Left colon (tissue), 2 donors: Measurements from ENCODE around the gene PINK1. TPM values are rescaled to one million over a fixed set of nuclear protein-coding genes. Genes with fewer than 3 reads are reported as not detected.

Source experiments
- ATAC-seq: fragments of 200-7000 bp; cut with Tn5 transposase; one replicate; pipeline ENCODE4 v1.9.1; 2020; ENCODE audit warnings: mild to moderate bottlenecking, moderate library complexity
- DNase-seq, 2 donors: peaks; one replicate each; pipeline ENCODE4 v3.0.0-alpha.2; 2020
- intact Hi-C, 2 donors: fragments of 100-400 bp; cut with DNase I in 1 of 2; cut with micrococcal nuclease in 1 of 2; formaldehyde crosslinking; loops; one replicate each; pipeline versions ENCODE4 v1.11.2 to v1.14.0; 2022; cut with DNase I, micrococcal nuclease
- total RNA-seq, 2 donors: library from RNA; stranded (reverse); fragmentation: NEBNext Ultra II Directional; extraction: Animal tissue kit (Norgen Biotek cat#: 25700); gene quantifications; one replicate each; pipeline ENCODE4 v1.2.1, GENCODE V29; 2021
- donor health status: DM: no; HTN: no; CAD: no.
- donor health status: DM: yes; HTN: yes; CAD: no.

Gene PINK1
- total RNA-seq, 2 donors from 2014 or later: 95.6 to 127 TPM

- intact Hi-C loops: no loop called here
- no peak for ATAC-seq
- DNase-seq: no peak
Observed at GRCh38 chr1:20691872-20692271, 58.6 kb downstream of the PINK1 start.

DNA sequence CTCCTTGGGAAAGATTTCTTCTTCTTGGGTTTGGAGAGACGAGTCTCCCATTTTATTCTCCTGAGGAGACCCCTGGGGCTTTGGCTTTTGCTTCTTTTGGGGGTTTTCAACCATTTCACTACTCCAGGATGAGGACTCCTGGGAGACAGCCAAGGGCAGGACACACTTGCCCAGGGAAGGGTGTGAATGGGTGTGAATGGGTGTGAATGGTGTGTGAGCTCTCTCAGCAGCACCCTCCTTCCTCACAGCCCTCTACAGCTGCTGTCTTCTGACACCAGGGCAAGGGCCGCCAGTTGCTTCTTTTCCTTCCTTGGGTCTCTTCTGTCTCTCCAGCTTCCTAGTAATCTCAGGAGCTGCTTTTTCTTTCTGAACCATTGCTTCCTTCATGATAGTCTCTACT lies 60.4 kb downstream of the PINK1 start:
- no peak for ATAC-seq
- DNase-seq: no peak
- intact Hi-C loops: no loop called here

DNA sequence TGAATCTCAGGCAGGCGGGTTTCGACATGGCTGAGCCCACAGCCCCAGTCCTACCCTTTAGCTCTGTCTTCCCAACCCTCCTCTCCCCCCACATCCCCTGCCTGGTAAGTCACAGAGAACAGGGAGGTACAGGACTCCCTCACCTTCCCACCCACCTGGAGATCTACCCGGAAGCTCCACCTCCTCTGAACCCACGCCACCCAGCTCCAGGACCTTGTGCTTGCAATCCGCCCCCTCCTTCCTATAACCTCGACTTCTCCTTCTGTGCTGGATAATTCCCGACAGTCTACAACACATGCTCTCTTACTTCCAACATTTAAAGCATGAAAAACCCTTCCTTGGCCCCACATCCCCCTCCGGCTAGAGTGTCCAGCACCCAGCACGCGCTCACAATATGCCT lies 62.3 kb downstream of the PINK1 start:
- no peak for ATAC-seq
- DNase-seq: no peak
- intact Hi-C loops: loop anchor here (5.0 kb wide), 2 partner anchors 497 to 502 kb away; no protein-coding TSS in a partner anchor

GRCh38 chr1:20696397-20697333 lies 63.4 kb downstream of the PINK1 start:
- peak; percentile 78 to 87 for DNase-seq
- ATAC-seq: peak; percentile 94
- intact Hi-C loops: loop anchor here (5.0 kb wide), 2 partner anchors 496 to 501 kb away; no protein-coding TSS in a partner anchor

DNA sequence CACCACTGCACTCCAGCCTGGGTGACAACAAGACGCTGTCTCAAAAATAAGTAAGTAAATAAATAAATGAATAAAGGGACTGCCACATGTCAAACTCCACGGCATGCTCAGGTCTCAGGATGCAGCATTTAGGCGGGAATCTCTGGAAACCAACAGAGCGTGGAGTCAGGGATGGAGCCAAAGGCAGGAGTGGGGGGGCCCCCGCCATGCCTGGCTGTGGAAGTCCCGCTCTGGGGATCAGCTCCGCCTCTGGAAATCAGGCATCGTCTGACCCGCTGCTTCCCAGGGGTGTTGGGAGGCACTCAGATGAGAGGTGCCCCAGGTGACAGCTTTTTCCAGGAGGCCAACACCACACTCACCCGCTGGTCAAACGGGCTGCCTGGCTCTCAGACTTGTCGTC lies 64.3 kb downstream of the PINK1 start:
- DNase-seq: no peak
- intact Hi-C loops: loop anchor here (5.0 kb wide), 2 partner anchors 495 to 500 kb away; no protein-coding TSS in a partner anchor
- ATAC-seq: no peak

DNA sequence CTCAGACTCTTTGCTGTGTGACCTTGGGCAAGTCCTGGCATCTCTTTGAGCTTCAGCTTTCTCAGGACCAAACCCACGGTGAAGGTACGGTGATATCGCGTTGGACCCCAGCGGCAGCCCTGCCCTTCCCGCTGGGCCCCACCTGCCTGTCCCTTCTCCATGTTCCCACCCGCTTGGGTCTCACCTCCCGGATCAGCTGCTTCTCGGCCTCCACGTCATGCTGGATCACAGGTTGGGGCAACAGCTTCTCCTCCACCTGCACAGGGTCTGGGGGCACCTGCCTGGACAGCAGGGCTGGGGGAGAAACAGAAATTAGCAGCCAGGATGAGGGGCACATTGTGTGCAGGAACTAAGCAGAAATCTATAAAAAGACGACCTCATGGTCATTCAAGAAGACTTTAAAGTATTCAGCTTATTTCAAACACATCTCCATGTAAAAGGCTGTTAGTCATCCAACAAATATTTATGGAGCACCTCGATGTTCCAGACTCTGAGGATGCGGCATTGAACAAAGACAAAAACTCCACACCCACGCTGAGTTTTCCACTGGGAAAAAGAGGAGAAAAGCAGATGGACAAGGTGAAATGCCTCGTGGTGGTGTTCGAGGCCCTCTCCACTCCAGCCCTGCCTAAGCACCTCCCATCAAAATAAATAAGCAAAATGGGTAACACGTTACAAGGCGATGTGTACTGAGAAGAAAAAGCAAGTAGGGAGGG lies 65.1 kb downstream of the PINK1 start:
- DNase-seq (no peak), ATAC-seq (no peak)
- intact Hi-C loops: loop anchor here (5.0 kb wide), 2 partner anchors 494 to 499 kb away; no protein-coding TSS in a partner anchor

DNA sequence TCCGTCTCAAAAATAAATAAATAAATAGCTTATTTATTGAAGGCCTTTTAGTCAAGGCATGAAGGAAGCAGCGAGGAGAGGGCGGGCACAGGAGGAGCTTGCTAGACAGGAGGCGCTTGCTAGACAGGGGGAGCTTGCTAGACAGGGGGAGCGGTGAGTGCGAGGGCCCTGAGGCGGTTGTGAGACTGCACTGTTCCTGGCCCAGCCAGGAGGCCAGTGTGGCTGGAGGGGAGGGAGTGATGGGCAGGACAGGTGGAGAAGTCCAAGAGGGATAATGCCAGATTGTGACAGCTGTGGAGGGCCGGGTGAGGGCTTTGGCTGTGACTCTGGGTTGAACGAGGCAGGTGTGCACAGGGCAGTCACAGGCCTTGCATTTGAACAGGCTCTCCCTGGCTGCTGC lies 66.3 kb downstream of the PINK1 start:
- DNase-seq: no peak
- intact Hi-C loops: loop anchor here (5.0 kb wide), 2 partner anchors 493 to 498 kb away; no protein-coding TSS in a partner anchor
- ATAC-seq: no peak

- intact Hi-C loops: no loop called here
- ATAC-seq (no peak), DNase-seq (no peak)
Observed at GRCh38 chr1:20700636-20701215, 67.5 kb downstream of the PINK1 start.

Other genes with a start within 250 kb of the PINK1 start
- 100 to 1,000 TPM; 194 to 242 TPM for gene CAMK2N1, start 147.2 kb upstream of the PINK1 start, total RNA-seq
- gene MUL1, start 125.3 kb upstream of the PINK1 start, total RNA-seq: 10 to 100 TPM; 37.9 to 43.3 TPM
- gene FAM43B, start 80.9 kb upstream of the PINK1 start, total RNA-seq: under 1 TPM; 0.09 to 0.39 TPM
- 100 to 1,000 TPM in 1 of 2 donors, 10 to 100 TPM in 1; 61.3 to 138 TPM for gene CDA, start 44.4 kb upstream of the PINK1 start, total RNA-seq
- gene DDOST, start 27.9 kb downstream of the PINK1 start, total RNA-seq: 100 to 1,000 TPM; 180 to 206 TPM
- 1 to 10 TPM in 1 of 2 donors, under 1 TPM in 1; 0.31 to 1.6 TPM for gene KIF17, start 84.5 kb downstream of the PINK1 start, total RNA-seq
- under 1 TPM in 1 of 2 donors, not detected in 1; 0.15 TPM for gene SH2D5, start 99.2 kb downstream of the PINK1 start, total RNA-seq
- gene HP1BP3, start 153.8 kb downstream of the PINK1 start, total RNA-seq: 100 to 1,000 TPM; 175 to 186 TPM